Ureter (tissue), 1 donor: ENCODE results near the gene ACAN. TPM values are rescaled to one million over a fixed set of nuclear protein-coding genes. Genes with fewer than 3 reads are reported as not detected.

Experiments used
- DNase-seq: peaks from one replicate; pipeline ENCODE4 v3.0.0-alpha.2; 2020; ENCODE audit warnings: low spot score
- total RNA-seq: library from RNA; stranded (reverse); gene quantifications from one replicate; pipeline ENCODE4 v1.2.4, GENCODE V29; 2023
- donor health status: DM: yes; HTN: yes; CAD: no.

Gene ACAN
- total RNA-seq, 1 donor from 2014 or later, result 1.6 TPM

- DNase-seq, result no peak
Measured at GRCh38 chr15:88878720-88879184, 75.5 kb downstream of the ACAN start.

GRCh38 chr15:88880944-88881740 is 77.9 kb downstream of the ACAN start:
- no peak for DNase-seq

- DNase-seq, result no peak
Measured at GRCh38 chr15:88881775-88882174, 78.5 kb downstream of the ACAN start.

GRCh38 chr15:88882785-88883184 is 79.5 kb downstream of the ACAN start:
- DNase-seq, result no peak

GRCh38 chr15:88887068-88887580 is 83.9 kb downstream of the ACAN start:
- no peak for DNase-seq

GRCh38 chr15:88888719-88889118 is 85.5 kb downstream of the ACAN start:
- DNase-seq, result no peak

GRCh38 chr15:88890495-88890894 is 87.3 kb downstream of the ACAN start:
- no peak for DNase-seq

- DNase-seq, result no peak
Measured at GRCh38 chr15:88891540-88892254, 88.5 kb downstream of the ACAN start.

GRCh38 chr15:88894348-88894818 is 91.1 kb downstream of the ACAN start:
- DNase-seq, result peak; percentile 61

- DNase-seq, result no peak
Measured at GRCh38 chr15:88894819-88895767, 91.9 kb downstream of the ACAN start, which contains the start of gene HAPLN3. Gene HAPLN3, minus strand, starts transcription at chr15:88895544. Its CDS starts 8,246 bp downstream, at chr15:88887298.

GRCh38 chr15:88896333-88897033 is 93.2 kb downstream of the ACAN start:
- no peak for DNase-seq

- no peak for DNase-seq
Measured at GRCh38 chr15:88897142-88897455, 93.9 kb downstream of the ACAN start.

- peak; percentile 91 for DNase-seq
Measured at GRCh38 chr15:88897456-88898194, 94.4 kb downstream of the ACAN start.

GRCh38 chr15:88898736-88899135 is 95.5 kb downstream of the ACAN start:
- DNase-seq, result no peak

GRCh38 chr15:88899251-88899650 is 96.0 kb downstream of the ACAN start:
- no peak for DNase-seq

- DNase-seq, result no peak
Measured at GRCh38 chr15:88900309-88900981, 97.2 kb downstream of the ACAN start.

GRCh38 chr15:88900982-88901418 is 97.8 kb downstream of the ACAN start:
- no peak for DNase-seq

- DNase-seq, result no peak
Measured at GRCh38 chr15:88901508-88902220, 98.4 kb downstream of the ACAN start.
